Transverse colon (tissue), 4 donors: ENCODE measurements around the gene TPPP2. TPM values are rescaled to one million over a fixed set of nuclear protein-coding genes. Genes with fewer than 3 reads are reported as not detected.

Source experiments
- DNase-seq: peaks from one replicate; pipeline ENCODE4 v3.0.0-alpha.2; 2019
- H3K27ac ChIP-seq, 4 donors: fragments of 200-600 bp; sonication (generic); 2 replicates each; pipeline ENCODE4 v1.5.1; 2016 to 2018; ENCODE audit warnings: inconsistent platforms in 4 of 4
- H3K27me3 ChIP-seq: fragments of 200-600 bp; sonication (generic); 2 replicates; pipeline ENCODE4 v1.5.1; 2017; ENCODE audit warnings: inconsistent platforms
- H3K36me3 ChIP-seq, 4 donors: fragments of 200-600 bp; sonication (generic); 2 replicates each; pipeline ENCODE4 v1.5.1; 2017 to 2019; ENCODE audit warnings: inconsistent platforms in 4 of 4
- H3K4me1 ChIP-seq, 4 donors: fragments of 200-600 bp; sonication (generic); 2 replicates each; pipeline ENCODE4 v1.5.1; 2017 to 2020; ENCODE audit warnings: inconsistent platforms in 4 of 4
- H3K4me3 ChIP-seq, 4 donors: fragments of 200-600 bp; sonication (generic); 1 replicate in 1 of 4; 2 replicates in 3 of 4; pipeline versions ENCODE4 v1.5.1 to v1.6.1; 2017 to 2019; ENCODE audit warnings: inconsistent platforms in 4 of 4
- H3K9me3 ChIP-seq, 2 donors: fragments of 200-600 bp; sonication (generic); 2 replicates each; pipeline ENCODE4 v1.5.1; 2017 to 2019; ENCODE audit warnings: inconsistent platforms in 2 of 2
- CTCF ChIP-seq, 5 experiments: fragments of 200-600 bp in 3 of 5; fragments of 450-650 bp in 2 of 5; sonication (generic) in 3 of 5; IDR thresholded peaks; 1 replicate in 2 of 5; 2 replicates in 3 of 5; pipeline ENCODE4 v1.5.1; 2016 to 2017; ENCODE audit warnings: antibody characterized with exemption in 5 of 5, inconsistent platforms in 3 of 5, mild to moderate bottlenecking in 2 of 5, moderate library complexity in 1 of 5
- EP300 ChIP-seq: sonication (generic); formaldehyde crosslinking; IDR thresholded peaks from one replicate; pipeline ENCODE4 v1.6.1; 2017; ENCODE audit warnings: antibody characterized with exemption, low read depth
- POLR2A ChIP-seq: fragments of 450-650 bp; IDR thresholded peaks from one replicate; pipeline ENCODE4 v1.6.1; 2016; ENCODE audit warnings: antibody characterized with exemption, mild to moderate bottlenecking, moderate library complexity
- POLR2AphosphoS5 ChIP-seq, 3 donors: sonication (generic); formaldehyde crosslinking; IDR thresholded peaks; one replicate each; pipeline ENCODE4 v1.6.1; 2016; ENCODE audit warnings: antibody characterized with exemption in 3 of 3
- WGBS, 2 donors: methylation state at CpG; one replicate each; pipeline ENCODE4 v1.1.5; 2018; ENCODE audit warnings: low coverage in 1 of 2; 5-methylcytosine and 5-hydroxymethylcytosine counted together
- in situ Hi-C, 4 donors: fragments of 200-750 bp; cut with MboI; loops; one replicate each; pipeline versions ENCODE4 v1.15.0 to v1.15.1; 2017; ENCODE audit warnings: low sequenced_read_pairs in 3 of 4, low pct_ligation_motif_present in 1 of 4, low pct_unique_long_range_greater_than_20kb in 1 of 4
- intact Hi-C: fragments of 100-400 bp; cut with DNase I; formaldehyde crosslinking; loops from one replicate; pipeline ENCODE4 v1.15.1; 2023; ENCODE audit warnings: low total_unique reads
- total RNA-seq, 4 donors: library from RNA; depleted of rRNA; stranded (reverse); fragments of >200 nt; gene quantifications; one replicate each; pipeline ENCODE4 v1.1.0, GENCODE V29; 2016

The TPPP2 gene
- total RNA-seq, 4 donors from 2014 or later, result not detected

- no peak for TF ChIP-seq POLR2AphosphoS5 (IDR thresholded peaks at IDR 0.05)
- Histone ChIP-seq H3K36me3 (peaks cover 0 to 25% (median 3%) of the 10 kb centered on the region in 4 donors), H3K27me3 (no peaks in the 10 kb centered on the region), H3K9me3 (no peaks in the 10 kb centered on the region), H3K27ac (no peak overlapping the region), H3K4me1 (peaks cover 1 to 13% (median 3%) of the 10 kb centered on the region in 4 donors), H3K4me3 (no peak overlapping the region)
- WGBS, 2 donors, result 76% methylated on average over 28 of the region's 28 CpGs; no CpG with 5 or more reads in 1 of the 2 donors
- intact Hi-C loops, result no loop called here
- in situ Hi-C loops, result loop anchor here in 2 of 4 donors (10.0 kb wide), 1 partner anchor 67 kb away; no protein-coding TSS in a partner anchor
- no peak for DNase-seq
Observed at GRCh38 chr14:21017528-21018245, 12.3 kb upstream of the TPPP2 start.

DNA sequence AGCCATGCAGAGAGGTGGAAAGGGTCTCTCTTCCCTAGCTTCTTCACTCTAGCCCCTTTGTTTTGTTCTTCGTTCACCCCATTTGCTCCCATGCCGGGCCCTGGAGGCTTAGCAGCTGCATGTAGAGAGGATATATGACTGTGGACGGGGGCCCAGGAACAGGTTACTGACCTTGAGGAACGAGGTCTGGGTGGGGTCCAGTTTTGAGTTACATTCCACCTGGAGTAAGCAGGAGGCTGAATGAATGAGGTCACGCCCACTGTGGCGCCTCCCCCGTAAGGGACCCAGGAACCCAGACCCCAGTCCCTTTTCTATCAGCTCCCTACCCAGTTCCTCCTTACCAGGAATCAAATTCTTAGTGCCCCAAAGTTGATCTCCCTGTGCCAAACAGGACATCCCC, 11.7 kb upstream of the TPPP2 start:
- intact Hi-C loops (no loop called here), in situ Hi-C loops (loop anchor here in 2 of 4 donors (10.0 kb wide), 1 partner anchor 67 kb away; no protein-coding TSS in a partner anchor)
- peaks cover 0 to 25% (median 3%) of the 10 kb centered on the region in 4 donors for H3K36me3 ChIP-seq
- 67 to 74% methylated on average over 2 to 7 of the region's 7 CpGs for WGBS, 2 donors
- no peak overlapping the region for H3K4me3 ChIP-seq
- DNase-seq, result no peak
- H3K27me3 ChIP-seq, result no peaks in the 10 kb centered on the region
- H3K9me3 ChIP-seq, result no peaks in the 10 kb centered on the region
- no peak overlapping the region for H3K27ac ChIP-seq
- peaks cover 6 to 19% (median 8%) of the 10 kb centered on the region in 4 donors for H3K4me1 ChIP-seq
- no peak for TF ChIP-seq POLR2A
- TF ChIP-seq EP300, result no peak
- no peak for TF ChIP-seq POLR2AphosphoS5 (IDR thresholded peaks at IDR 0.05)
- TF ChIP-seq CTCF (IDR thresholded peaks at IDR 0.05), result no peak

DNA sequence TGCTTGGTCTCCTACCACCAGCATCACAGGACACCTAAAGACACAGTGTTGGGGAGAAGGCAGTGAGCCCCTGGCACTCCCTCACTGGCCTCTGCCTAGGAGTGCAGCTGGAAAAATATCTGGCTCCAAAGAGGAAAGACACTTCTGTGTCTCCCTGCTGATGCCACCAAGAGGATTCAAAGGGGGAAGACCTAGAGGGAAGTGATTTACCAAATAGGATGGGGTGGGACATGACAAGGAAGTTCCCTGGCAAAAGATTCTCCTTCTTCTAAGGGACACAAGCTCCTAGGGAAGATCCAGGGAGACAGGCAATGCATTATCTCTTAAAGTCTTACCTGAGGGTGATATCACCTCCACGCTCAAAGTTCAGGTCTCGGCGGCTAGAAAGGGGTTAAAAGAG, 11.2 kb upstream of the TPPP2 start:
- TF ChIP-seq EP300 (no peak), POLR2A (no peak), POLR2AphosphoS5 (IDR thresholded peaks at IDR 0.05) (no peak), CTCF (IDR thresholded peaks at IDR 0.05) (no peak)
- Histone ChIP-seq H3K4me3 (no peak overlapping the region), H3K27me3 (no peaks in the 10 kb centered on the region), H3K36me3 (peaks cover 0 to 25% (median 3%) of the 10 kb centered on the region in 4 donors), H3K4me1 (peaks cover 10 to 24% (median 13%) of the 10 kb centered on the region in 4 donors), H3K9me3 (no peaks in the 10 kb centered on the region), H3K27ac (no peak overlapping the region)
- intact Hi-C loops, result no loop called here
- in situ Hi-C loops, result loop anchor here in 2 of 4 donors (10.0 kb wide), 1 partner anchor 66 kb away; no protein-coding TSS in a partner anchor
- WGBS, 2 donors, result 87 to 96% methylated on average over 3 of the region's 3 CpGs
- no peak for DNase-seq

GRCh38 chr14:21019366-21019765, 10.7 kb upstream of the TPPP2 start:
- no peaks in the 10 kb centered on the region for H3K9me3 ChIP-seq
- H3K27me3 ChIP-seq, result no peaks in the 10 kb centered on the region
- WGBS, 2 donors, result 29 to 54% methylated on average over 1 of the region's 1 CpG
- TF ChIP-seq CTCF (IDR thresholded peaks at IDR 0.05) (no peak), EP300 (no peak), POLR2A (no peak), POLR2AphosphoS5 (IDR thresholded peaks at IDR 0.05) (no peak)
- no peak for DNase-seq
- no peak overlapping the region for H3K4me3 ChIP-seq
- in situ Hi-C loops, result loop anchor here in 2 of 4 donors (10.0 kb wide), 1 partner anchor 65 kb away; no protein-coding TSS in a partner anchor
- intact Hi-C loops, result no loop called here
- H3K27ac ChIP-seq, result no peak overlapping the region
- H3K4me1 ChIP-seq, result peaks cover 10 to 26% (median 17%) of the 10 kb centered on the region in 4 donors
- peaks cover 0 to 25% (median 3%) of the 10 kb centered on the region in 4 donors for H3K36me3 ChIP-seq
